Kidney tubule cell (primary cell): ENCODE data around the gene FBXW5.

ENCODE experiments used
- DNase-seq: peaks from one replicate; pipeline ENCODE4 v3.0.0-alpha.2; 2018; ENCODE audit warnings: low spot score

The FBXW5 gene

DNA sequence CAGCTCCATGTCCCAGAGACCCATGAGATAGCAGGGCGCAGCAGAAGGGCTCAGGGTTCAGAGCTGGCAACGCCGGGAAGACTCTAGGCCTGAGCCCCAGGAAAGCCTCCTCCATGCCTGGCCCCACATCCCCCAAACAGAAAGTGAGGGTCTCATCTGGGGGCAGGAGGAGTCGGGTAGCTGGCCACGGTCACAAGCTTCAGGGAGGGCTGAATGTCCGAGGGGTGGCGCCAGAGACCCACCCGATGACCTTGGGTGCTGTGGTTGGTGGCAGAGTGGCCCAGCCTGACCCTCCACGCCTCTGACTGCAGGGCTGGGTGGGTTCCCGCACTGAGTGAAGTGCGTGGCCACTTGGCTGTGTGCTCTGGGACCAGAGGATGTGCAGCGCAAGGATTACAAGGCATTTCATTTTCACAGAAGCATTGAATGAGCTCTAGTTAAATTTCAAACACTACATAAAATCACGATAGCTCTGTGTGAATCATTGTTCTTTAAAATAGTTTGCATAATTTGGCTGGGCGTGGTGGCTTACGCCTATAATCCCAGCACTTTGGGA lies 3.5 kb upstream of the FBXW5 start:
- DNase-seq, result peak; percentile 30

DNA sequence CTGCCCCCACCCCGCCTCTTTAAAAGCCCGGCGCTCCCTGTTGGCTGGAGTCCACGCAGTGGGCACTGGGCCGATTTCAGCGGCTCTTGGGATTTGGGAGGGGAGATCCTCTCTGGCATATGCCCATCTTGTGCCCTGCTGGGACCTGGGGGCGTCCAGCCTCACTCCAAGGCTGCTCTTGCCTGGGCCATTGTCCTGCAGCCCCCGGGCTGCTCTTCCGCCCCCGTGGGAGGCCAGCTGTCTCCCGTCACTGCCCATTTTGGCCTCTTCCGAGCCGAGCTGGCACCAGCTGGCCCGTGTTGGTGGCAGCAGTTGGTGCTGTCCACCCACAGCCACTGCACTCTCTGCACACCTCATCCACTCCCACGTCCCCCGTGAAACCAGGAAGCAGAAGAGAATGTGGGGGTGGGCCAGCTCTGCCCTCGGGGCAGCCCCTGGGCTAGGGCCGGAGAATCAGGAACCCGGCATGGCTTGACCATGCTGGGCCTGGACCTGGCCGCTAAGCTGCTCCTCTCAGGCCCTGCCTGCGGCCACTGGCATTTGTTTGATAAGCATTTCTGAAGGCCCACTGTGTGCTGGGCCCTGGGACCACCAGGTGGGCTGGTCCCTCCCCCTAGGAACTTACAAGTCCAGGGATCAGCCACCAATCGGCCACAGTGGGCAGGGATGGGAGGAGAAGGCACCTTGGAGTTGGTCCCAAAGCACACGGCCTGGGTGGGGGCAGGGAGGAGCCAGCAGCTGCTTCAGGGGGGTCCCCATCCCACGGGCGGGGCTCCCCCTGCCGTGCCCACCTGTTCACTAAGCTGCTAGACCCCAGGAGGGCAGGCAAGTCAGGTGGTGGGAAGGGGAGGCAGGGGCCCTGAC lies 2.7 kb upstream of the FBXW5 start:
- DNase-seq, result no peak

DNA sequence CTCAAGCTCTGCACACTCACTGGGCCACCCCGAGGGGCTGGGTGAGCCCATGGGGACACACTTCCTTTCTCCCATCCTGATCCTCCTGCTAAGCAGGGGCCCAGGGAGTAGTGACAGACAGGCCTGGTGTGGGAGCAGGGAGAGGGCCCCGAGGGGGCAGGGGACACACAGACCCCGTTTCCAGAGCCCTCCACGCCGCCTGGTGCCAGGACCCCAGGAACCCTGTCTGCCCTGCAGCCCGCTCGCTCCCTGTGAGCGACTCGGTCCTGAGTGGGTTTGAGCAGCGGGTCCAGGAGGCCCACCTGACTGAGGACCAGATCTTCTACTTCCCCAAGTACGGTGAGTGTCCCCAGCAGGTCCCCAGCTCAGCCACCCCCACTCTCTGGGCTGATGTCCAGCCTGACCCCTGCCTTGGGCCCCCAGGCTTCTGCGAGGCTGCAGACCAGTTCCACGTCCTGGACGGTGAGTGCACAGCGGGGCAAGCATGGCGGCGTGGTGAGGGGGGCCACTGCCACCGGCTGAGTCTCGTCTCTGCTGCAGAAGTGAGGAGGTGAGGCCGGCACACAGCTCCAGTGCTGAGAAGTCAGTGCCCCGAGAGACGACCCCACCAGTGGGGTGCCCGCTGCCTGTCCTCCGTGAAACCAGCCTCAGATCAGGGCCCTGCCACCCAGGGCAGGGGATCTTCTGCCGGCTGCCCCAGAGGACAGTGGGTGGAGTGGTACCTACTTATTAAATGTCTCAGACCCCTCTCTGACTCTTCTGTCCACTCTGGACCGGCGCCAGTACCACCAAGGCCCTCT lies 1.9 kb upstream of the FBXW5 start:
- no peak for DNase-seq

GRCh38 chr9:136945333-136946227 lies 1.0 kb upstream of the FBXW5 start:
- no peak for DNase-seq

DNA sequence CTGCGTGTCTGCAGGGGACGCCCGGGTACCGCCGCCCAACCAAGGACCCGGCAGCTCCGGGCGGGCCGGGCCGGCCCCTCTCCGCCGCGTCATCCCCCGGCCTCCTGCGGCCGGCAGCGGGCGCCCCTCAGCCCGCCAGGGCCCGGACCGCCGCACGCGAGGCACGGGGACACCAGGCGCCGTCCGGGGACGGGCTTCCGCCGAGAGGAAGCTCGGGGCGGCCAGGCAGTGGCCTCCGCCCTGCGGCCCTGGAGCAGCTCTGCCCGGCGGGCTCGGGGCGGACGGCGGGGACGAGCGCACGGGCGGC lies 373 bp downstream of the FBXW5 start:
- no peak for DNase-seq

DNA sequence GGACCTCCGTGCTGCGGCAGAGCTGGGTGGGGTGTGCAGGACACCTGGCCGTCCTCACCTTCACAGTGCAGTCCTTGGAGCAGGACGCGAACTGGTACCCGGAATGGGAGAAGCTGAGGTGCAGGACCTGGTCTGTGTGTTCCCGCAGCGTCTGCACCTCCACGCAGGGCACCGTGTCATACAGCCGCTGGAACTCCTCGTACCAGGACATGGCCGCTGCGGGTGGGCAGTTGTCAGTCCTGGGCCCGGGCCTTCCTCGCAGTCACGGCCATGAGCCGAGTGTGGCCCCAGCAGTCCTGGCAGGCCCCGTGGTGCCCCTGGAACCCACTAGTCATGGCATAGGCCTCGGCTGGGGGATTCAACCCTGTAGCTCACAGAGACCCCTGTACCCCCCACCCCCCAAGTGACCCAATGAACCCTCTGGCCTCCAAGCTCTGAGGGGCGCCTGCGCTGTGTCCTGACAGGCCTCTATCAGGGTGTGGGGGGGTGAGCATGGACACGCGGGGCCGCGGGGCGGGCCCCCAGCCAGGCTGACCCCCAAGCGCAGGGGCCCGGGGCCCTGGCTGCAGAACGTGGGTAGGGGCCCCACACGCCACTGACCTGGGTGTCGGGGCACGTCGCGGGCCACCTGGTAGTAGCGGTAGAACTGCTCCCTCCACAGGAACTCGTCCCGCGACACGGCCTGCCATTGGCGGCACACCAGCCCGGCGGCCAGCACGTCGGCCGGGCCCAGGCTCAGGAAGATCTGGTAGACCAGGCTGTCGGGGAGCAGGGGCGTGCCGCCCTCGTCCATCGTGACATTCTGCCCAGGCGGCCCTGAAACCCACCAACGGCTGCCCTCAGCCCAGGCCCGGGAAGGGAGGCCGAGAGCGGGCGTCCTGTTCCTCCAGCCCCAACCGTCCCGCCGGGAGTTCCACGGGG lies 987 bp downstream of the FBXW5 start:
- peak; percentile 44 for DNase-seq

DNA sequence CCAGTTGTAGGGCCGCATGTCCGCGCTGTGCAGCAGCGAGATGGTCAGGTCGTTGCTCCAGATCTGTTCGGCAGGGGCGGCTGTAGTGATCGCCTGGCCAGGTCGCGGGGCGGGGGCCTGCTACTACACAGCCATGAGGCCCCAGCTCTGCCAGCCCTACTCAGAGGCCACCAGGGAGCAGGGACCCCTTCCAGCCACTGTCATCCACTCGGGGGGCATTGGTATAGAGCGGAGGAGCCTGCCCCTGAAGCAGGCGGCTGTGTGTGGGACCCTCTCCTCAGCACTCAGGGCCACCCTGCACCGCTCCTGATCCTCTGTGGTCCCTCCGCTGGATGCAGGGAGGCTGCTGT lies 1.7 kb downstream of the FBXW5 start:
- DNase-seq, result no peak

- no peak for DNase-seq
Observed at GRCh38 chr9:136942112-136942880, 2.2 kb downstream of the FBXW5 start.

GRCh38 chr9:136941231-136942111 lies 3.1 kb downstream of the FBXW5 start:
- DNase-seq, result no peak

GRCh38 chr9:136940526-136941230 lies 3.9 kb downstream of the FBXW5 start:
- no peak for DNase-seq

DNA sequence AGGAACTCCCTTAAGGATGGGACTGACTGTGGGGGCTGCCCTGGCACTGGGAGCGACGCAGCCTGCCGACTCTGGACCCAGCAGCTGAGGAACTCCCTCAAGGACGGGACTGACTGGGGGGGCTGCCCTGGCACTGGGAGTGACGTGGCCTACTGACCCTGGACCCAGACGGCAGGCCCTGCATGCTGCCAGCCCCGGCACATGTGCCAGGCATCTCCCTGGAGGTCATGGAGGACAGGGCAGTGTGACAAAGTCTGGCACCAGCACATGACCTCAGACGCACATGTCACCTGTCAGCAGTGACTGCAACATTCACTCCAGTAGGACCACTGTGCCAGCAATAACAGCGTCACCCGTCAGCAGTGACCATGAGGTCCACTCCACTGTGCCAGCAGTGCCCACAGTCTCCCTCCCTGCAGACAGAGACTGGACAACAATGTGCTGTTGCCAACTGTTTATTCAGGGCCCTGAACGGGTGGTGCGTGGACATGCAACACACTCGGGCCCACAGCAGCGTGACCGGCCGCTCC lies 4.5 kb downstream of the FBXW5 start:
- DNase-seq, result no peak

GRCh38 chr9:136939431-136939995 lies 5.0 kb downstream of the FBXW5 start:
- no peak for DNase-seq

- DNase-seq, result no peak
Observed at GRCh38 chr9:136937186-136938001, 7.1 kb downstream of the FBXW5 start.

- DNase-seq, result no peak
Observed at GRCh38 chr9:136936645-136937170, 7.8 kb downstream of the FBXW5 start.

DNA sequence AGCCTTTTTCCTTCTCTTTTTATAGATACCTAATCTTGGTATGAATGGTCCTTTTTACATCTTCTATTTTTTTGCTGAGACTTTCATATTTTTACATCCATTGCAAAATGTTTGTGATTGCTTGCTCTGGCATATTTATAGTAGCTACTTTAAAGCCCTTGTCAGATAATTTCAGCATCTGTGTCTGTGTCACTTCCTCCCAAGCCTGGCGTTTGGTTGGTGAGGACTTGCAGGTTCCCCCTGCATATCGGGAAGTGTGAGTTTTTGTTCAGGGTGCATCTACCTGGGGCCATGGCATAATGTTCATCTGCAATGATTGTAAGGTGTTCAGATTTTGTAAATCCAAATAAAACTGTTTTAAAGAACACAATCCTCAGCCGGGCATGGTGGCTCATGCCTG lies 8.9 kb downstream of the FBXW5 start:
- DNase-seq, result no peak

GRCh38 chr9:136934277-136934676 lies 10.3 kb downstream of the FBXW5 start:
- DNase-seq, result no peak

DNA sequence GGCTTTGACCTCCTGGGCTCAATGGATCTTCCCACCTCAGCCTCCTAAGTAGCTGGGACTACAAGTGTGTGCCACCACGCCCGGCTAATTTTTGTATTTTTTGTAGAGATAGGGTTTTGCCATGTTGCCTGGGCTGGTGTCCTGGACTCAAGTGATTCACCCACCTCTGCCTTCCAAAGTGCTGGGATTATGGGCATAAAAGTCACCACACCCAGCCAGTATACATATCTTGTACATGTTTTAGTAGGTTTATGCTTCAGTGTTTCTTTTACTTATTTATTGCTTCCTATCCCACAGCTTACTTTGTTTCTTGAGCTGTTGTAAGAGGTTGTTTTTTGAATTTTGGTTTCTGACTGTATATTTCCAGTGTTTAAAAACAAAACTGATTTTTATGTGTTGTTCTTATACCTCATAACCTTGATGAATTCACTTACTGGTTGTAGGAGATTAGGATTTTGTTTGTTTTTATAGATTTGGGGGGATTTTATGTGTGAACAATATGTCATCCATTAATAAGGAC lies 12.9 kb downstream of the FBXW5 start:
- DNase-seq, result no peak
